ENCODE data around the gene LRRC32.

The LRRC32 gene

DNA sequence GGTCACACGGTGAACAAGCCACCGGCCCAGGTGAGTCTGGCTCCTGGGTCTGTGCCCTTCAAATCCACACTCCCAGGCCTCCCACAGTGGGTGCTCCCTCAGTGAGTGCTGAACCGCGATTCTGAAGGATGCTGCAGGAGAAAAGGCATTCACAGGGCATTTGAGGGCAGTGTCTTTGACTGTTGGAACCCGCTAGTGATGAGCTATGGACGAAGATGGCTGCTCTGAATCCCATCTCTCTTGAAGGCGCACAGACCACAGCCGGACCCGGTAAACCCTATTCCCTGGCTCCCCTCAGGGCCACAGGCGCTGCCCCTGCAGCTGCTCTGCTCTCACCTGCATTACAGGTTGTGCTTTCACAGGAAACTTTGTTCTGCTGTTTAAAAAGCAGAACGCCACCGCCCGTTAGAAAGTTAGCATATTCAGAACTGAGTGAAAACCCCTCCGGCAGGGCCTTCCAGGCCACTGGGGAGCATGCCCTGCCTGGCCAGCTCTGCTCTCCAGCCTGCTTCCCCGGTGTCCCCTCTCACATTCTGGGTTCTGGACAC is 3.2 kb downstream of the LRRC32 start:
- peak overlapping the region; percentile 81 for H3K4me3 ChIP-seq
- peak overlapping the region; percentile 87 to 90 for H3K27ac ChIP-seq
- DNase-seq (ENCODE audit: low spot score) = peak; percentile 64
- no peak for TF ChIP-seq CTCF (IDR thresholded peaks at IDR 0.05)

GRCh38 chr11:76666830-76667229 is 3.7 kb downstream of the LRRC32 start:
- no peak for TF ChIP-seq CTCF (IDR thresholded peaks at IDR 0.05)
- Histone ChIP-seq H3K27ac (peak overlapping the region; percentile 87 to 90), H3K4me3 (peak overlapping the region; percentile 81)
- DNase-seq (ENCODE audit: low spot score) = peak; percentile 55

GRCh38 chr11:76666408-76666807 is 4.1 kb downstream of the LRRC32 start:
- TF ChIP-seq CTCF (IDR thresholded peaks at IDR 0.05) = no peak
- peak; percentile 84 for DNase-seq (ENCODE audit: low spot score)
- peak overlapping the region; percentile 87 to 90 for H3K27ac ChIP-seq
- peak overlapping the region; percentile 81 for H3K4me3 ChIP-seq

GRCh38 chr11:76665921-76666351 is 4.6 kb downstream of the LRRC32 start:
- no peak for TF ChIP-seq CTCF (IDR thresholded peaks at IDR 0.05)
- H3K4me3 ChIP-seq = peak overlapping the region; percentile 81
- peak overlapping the region; percentile 87 to 90 for H3K27ac ChIP-seq
- DNase-seq (ENCODE audit: low spot score) = peak; percentile 69

- Histone ChIP-seq H3K4me3 (peak overlapping the region; percentile 81), H3K27ac (peak overlapping the region; percentile 87 to 90)
- TF ChIP-seq CTCF (IDR thresholded peaks at IDR 0.05) = no peak
- peak; percentile 62 for DNase-seq (ENCODE audit: low spot score)
Observed at GRCh38 chr11:76665172-76665571, 5.4 kb downstream of the LRRC32 start.

GRCh38 chr11:76664578-76665061 is 5.9 kb downstream of the LRRC32 start:
- H3K4me3 ChIP-seq = no peak overlapping the region
- DNase-seq (ENCODE audit: low spot score) = peak; percentile 65
- H3K27ac ChIP-seq = peak overlapping the region; percentile 87 to 90
- no peak for TF ChIP-seq CTCF (IDR thresholded peaks at IDR 0.05)

DNA sequence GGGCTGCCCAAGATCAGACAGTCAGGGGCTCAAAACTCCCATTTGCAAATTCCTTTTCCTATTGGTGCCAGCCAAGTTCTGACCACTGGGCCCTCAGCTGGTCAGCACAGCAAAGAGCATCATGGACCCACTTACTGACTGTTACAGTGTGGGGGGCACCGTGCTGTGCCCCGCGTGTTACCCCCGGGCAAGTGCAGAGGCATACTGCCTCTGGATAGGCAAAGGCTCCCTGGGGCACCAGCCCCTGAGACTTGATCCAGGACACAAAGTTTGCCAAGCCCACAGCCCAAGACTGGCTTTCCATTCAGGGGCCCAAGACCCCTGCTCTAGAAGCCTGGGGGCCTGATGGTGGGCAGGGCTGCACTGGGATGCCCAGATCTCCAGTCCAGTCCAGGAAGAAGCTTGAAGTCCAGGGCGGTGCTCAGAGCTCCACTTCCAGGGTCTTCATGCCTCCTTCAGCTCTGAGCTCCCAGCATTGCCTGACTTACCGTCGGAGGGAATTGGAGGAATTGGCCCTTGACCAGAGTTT is 6.6 kb downstream of the LRRC32 start:
- DNase-seq (ENCODE audit: low spot score) = peak; percentile 70
- Histone ChIP-seq H3K27ac (peak overlapping the region; percentile 42 to 90), H3K4me3 (no peak overlapping the region)
- TF ChIP-seq CTCF (IDR thresholded peaks at IDR 0.05) = no peak
